CD14-positive monocyte (primary cell): Measurements from ENCODE around the gene SYMPK. TPM values are rescaled to one million over a fixed set of nuclear protein-coding genes. Genes with fewer than 3 reads are reported as not detected.
"Not testable (repeated sequence)": the region's sequence is repeated elsewhere in the genome, so short reads cannot be mapped to it uniquely, and the experiment has no call there.

Source experiments
- DNase-seq, 3 donors: peaks; one replicate each; pipeline ENCODE4 v3.0.0-alpha.2; 2011 to 2022
- H2AFZ ChIP-seq: 2 replicates; pipeline ENCODE4 v1.6.0; 2012; ENCODE audit warnings: mild to moderate bottlenecking, low read depth, low read length, inconsistent platforms; ENCODE audit not compliant: insufficient read depth, poor library complexity, severe bottlenecking
- H3K27ac ChIP-seq, 2 donors: 1 replicate in 1 of 2; 2 replicates in 1 of 2; pipeline ENCODE4 v1.5.1; 2012 to 2013; ENCODE audit warnings: low read length in 2 of 2, control low read depth in 1 of 2, inconsistent platforms in 1 of 2, low read depth in 1 of 2, mild to moderate bottlenecking in 1 of 2
- H3K27me3 ChIP-seq, 2 donors: one replicate each; pipeline versions ENCODE4 v1.6.0 to v1.6.1; 2011 to 2013; ENCODE audit warnings: low read length in 2 of 2; ENCODE audit not compliant: control insufficient read depth in 2 of 2, insufficient read depth in 2 of 2
- H3K36me3 ChIP-seq, 2 donors: replicated peaks in 1 of 2; 1 replicate in 1 of 2; 2 replicates in 1 of 2; pipeline versions ENCODE4 v1.5.1 to v1.6.1; 2012 to 2013; ENCODE audit warnings: low read length in 2 of 2, control low read depth in 1 of 2, inconsistent platforms in 1 of 2, mild to moderate bottlenecking in 1 of 2; ENCODE audit not compliant: insufficient read depth in 2 of 2, control insufficient read depth in 1 of 2
- H3K4me1 ChIP-seq, 2 donors: 1 replicate in 1 of 2; 2 replicates in 1 of 2; pipeline versions ENCODE4 v1.5.1 to v1.6.1; 2012 to 2013; ENCODE audit warnings: low read length in 2 of 2, control low read depth in 1 of 2, inconsistent platforms in 1 of 2, mild to moderate bottlenecking in 1 of 2, moderate library complexity in 1 of 2; ENCODE audit not compliant: insufficient read depth in 2 of 2, control insufficient read depth in 1 of 2
- H3K4me2 ChIP-seq: replicated peaks from 2 replicates; pipeline ENCODE3; 2012; ENCODE audit warnings: low read length, moderate library complexity, mild to moderate bottlenecking; ENCODE audit not compliant: poor library complexity, severe bottlenecking; ENCODE audit errors: extremely low read depth
- H3K4me3 ChIP-seq, 3 experiments: fragments of 200-600 bp in 1 of 3; sonication (generic) in 1 of 3; replicated peaks in 1 of 3; 1 replicate in 2 of 3; 2 replicates in 1 of 3; pipeline ENCODE4 v1.5.1; 2011 to 2013; ENCODE audit warnings: low read length in 3 of 3, mild to moderate bottlenecking in 3 of 3, control low read depth in 2 of 3, low read depth in 2 of 3, inconsistent platforms in 1 of 3, moderate library complexity in 1 of 3
- H3K79me2 ChIP-seq: 2 replicates; pipeline ENCODE4 v1.6.0; 2012; ENCODE audit warnings: mild to moderate bottlenecking, control low read depth, inconsistent platforms, low read length, moderate library complexity; ENCODE audit not compliant: insufficient read depth
- H3K9ac ChIP-seq: 2 replicates; pipeline ENCODE4 v1.6.0; 2017; ENCODE audit warnings: low read length, mild to moderate bottlenecking; ENCODE audit not compliant: insufficient read depth, poor library complexity, severe bottlenecking
- H3K9me3 ChIP-seq, 2 donors: replicated peaks in 1 of 2; 1 replicate in 1 of 2; 2 replicates in 1 of 2; pipeline versions ENCODE4 v1.5.1 to v1.6.1; 2012 to 2013; ENCODE audit warnings: low read length in 2 of 2, control low read depth in 1 of 2; ENCODE audit not compliant: control insufficient read depth in 1 of 2, insufficient read depth in 1 of 2
- H4K20me1 ChIP-seq: 2 replicates; pipeline ENCODE4 v1.6.0; 2012; ENCODE audit warnings: mild to moderate bottlenecking, low read length, control low read depth, moderate library complexity; ENCODE audit not compliant: insufficient read depth
- H3K27ac Mint-ChIP-seq, 7 donors: one replicate each; pipeline ENCODE4 v1.8.0; 2020; ENCODE audit warnings: mild to moderate bottlenecking in 7 of 7, mixed read lengths in 7 of 7, moderate library complexity in 6 of 7, inconsistent platforms in 2 of 7
- H3K27me3 Mint-ChIP-seq, 3 donors: one replicate each; pipeline ENCODE4 v1.8.0; 2021 to 2022; ENCODE audit warnings: low read depth in 3 of 3, mild to moderate bottlenecking in 3 of 3, mixed read lengths in 3 of 3, moderate library complexity in 3 of 3, inconsistent platforms in 1 of 3
- H3K36me3 Mint-ChIP-seq, 2 donors: one replicate each; pipeline ENCODE4 v1.8.0; 2020; ENCODE audit warnings: mixed read lengths in 2 of 2, inconsistent platforms in 1 of 2, mild to moderate bottlenecking in 1 of 2
- H3K4me1 Mint-ChIP-seq: one replicate; pipeline ENCODE4 v1.8.0; 2020; ENCODE audit warnings: mild to moderate bottlenecking, mixed read lengths
- H3K4me3 Mint-ChIP-seq, 2 donors: one replicate each; pipeline ENCODE4 v1.8.0; 2020; ENCODE audit warnings: mild to moderate bottlenecking in 2 of 2, mixed read lengths in 2 of 2, moderate library complexity in 1 of 2
- H3K9me3 Mint-ChIP-seq, 7 donors: one replicate each; pipeline ENCODE4 v1.8.0; 2020 to 2022; ENCODE audit warnings: mixed read lengths in 7 of 7, mild to moderate bottlenecking in 6 of 7, moderate library complexity in 6 of 7, inconsistent platforms in 2 of 7
- CTCF ChIP-seq: fragments of 200-600 bp; IDR thresholded peaks from one replicate; pipeline ENCODE4 v1.8.0; 2022; ENCODE audit warnings: antibody characterized with exemption, mild to moderate bottlenecking
- WGBS: methylation state at CpG from one replicate; pipeline ENCODE4 v1.1.5; 2013; ENCODE audit warnings: missing lambda C conversion rate; ENCODE audit not compliant: insufficient coverage; 5-methylcytosine and 5-hydroxymethylcytosine counted together
- intact Hi-C, 2 donors: fragments of 100-400 bp; cut with micrococcal nuclease; formaldehyde crosslinking; loops; one replicate each; pipeline versions ENCODE4 v1.15.0 to v1.15.1; 2023
- polyA plus RNA-seq, 3 donors: library from polyadenylated mRNA; depleted of rRNA in 1 of 3; unstranded in 2 of 3; stranded (reverse) in 1 of 3; fragments of 300-500 nt in 2 of 3; fragments of >200 nt in 1 of 3; fragmentation: Illumina TruSeq in 2 of 3; gene quantifications; 1 replicate in 2 of 3; 2 replicates in 1 of 3; pipeline ENCODE4 v1.2.3, GENCODE V29; 2012 to 2021

SYMPK gene
- polyA plus RNA-seq, 3 donors: 5.6 to 96.1 (median 15.7) TPM

- TF ChIP-seq CTCF: no peak
- Histone ChIP-seq H3K27me3 (no peaks in the 10 kb centered on the region), H3K9me3 (no peaks in the 10 kb centered on the region), H4K20me1 (peaks cover 18% of the 10 kb centered on the region), H3K4me3 (no peak overlapping the region), H3K4me2 (no peak overlapping the region), H3K9ac (no peak overlapping the region), H2AFZ (no peak overlapping the region), H3K4me1 (peaks cover 27 to 39% of the 10 kb centered on the region in 2 donors), H3K79me2 (peaks cover 18% of the 10 kb centered on the region), H3K36me3 (peaks cover 29 to 57% of the 10 kb centered on the region in 2 donors), H3K27ac (no peak overlapping the region)
- Mint-ChIP-seq H3K27me3 (peaks cover 3 to 6% (median 6%) of the 10 kb centered on the region in 3 donors), H3K36me3 (peaks cover 34 to 55% of the 10 kb centered on the region in 2 donors), H3K9me3 (peaks cover 0 to 2% (median 0%) of the 10 kb centered on the region in 7 donors), H3K27ac (no peak overlapping the region), H3K4me3 (no peak overlapping the region), H3K4me1 (peaks cover 28% of the 10 kb centered on the region)
- DNase-seq: no peak
- intact Hi-C loops: no loop called here
- WGBS: 100% methylated on average over 2 of the region's 7 CpGs
These were observed 36.3 kb upstream of the SYMPK start for GRCh38 chr19:45899253-45899652.

DNA sequence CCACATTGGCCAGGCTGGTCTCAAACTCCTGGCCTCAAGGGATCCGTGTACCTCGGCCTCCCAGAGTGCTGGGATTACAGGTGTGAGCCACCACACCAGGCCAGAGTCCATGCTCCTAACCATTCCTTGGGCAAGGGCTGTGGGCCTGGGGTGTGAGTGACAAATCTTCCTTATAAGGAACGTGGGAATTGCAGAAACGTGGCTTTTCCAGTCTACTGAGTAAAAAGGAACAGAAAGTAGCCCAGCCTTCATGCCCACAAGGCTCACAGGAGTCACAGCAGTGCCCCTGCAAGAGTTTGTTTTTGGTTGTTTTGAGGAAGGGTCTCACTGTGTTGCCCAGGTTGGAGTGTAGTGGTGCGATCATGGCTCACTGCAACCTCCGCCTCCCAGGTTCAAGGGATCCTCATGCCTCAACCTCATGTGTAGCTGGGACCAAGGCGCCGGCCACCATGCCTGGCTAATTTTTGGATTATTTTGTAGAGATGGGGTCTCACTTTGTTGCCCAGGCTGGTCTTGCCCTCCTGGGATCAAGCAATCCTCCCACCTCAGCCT lies 34.4 kb upstream of the SYMPK start:
- no peak overlapping the region for H3K27ac Mint-ChIP-seq
- peaks cover 27 to 37% of the 10 kb centered on the region in 2 donors for H3K4me1 ChIP-seq
- no peaks in the 10 kb centered on the region for H3K27me3 ChIP-seq
- peaks cover 38 to 59% of the 10 kb centered on the region in 2 donors for H3K36me3 Mint-ChIP-seq
- no peak overlapping the region for H3K27ac ChIP-seq
- 52% methylated on average over 5 of the region's 8 CpGs for WGBS
- peak in 1 of 3 donors; percentile 65 for DNase-seq
- intact Hi-C loops: no loop called here
- H3K36me3 ChIP-seq: peaks cover 29 to 57% of the 10 kb centered on the region in 2 donors
- no peak for TF ChIP-seq CTCF
- no peak overlapping the region for H3K4me3 Mint-ChIP-seq
- peaks cover 0 to 3% (median 2%) of the 10 kb centered on the region in 3 donors for H3K27me3 Mint-ChIP-seq
- peaks cover 30% of the 10 kb centered on the region for H3K4me1 Mint-ChIP-seq
- H3K9ac ChIP-seq: no peak overlapping the region
- H3K4me3 ChIP-seq: no peak overlapping the region
- no peaks in the 10 kb centered on the region for H3K9me3 ChIP-seq
- H3K9me3 Mint-ChIP-seq: peaks cover 0 to 2% (median 0%) of the 10 kb centered on the region in 7 donors
- peaks cover 19% of the 10 kb centered on the region for H4K20me1 ChIP-seq
- H3K4me2 ChIP-seq: no peak overlapping the region
- H3K79me2 ChIP-seq: peaks cover 18% of the 10 kb centered on the region
- no peak overlapping the region for H2AFZ ChIP-seq

DNA sequence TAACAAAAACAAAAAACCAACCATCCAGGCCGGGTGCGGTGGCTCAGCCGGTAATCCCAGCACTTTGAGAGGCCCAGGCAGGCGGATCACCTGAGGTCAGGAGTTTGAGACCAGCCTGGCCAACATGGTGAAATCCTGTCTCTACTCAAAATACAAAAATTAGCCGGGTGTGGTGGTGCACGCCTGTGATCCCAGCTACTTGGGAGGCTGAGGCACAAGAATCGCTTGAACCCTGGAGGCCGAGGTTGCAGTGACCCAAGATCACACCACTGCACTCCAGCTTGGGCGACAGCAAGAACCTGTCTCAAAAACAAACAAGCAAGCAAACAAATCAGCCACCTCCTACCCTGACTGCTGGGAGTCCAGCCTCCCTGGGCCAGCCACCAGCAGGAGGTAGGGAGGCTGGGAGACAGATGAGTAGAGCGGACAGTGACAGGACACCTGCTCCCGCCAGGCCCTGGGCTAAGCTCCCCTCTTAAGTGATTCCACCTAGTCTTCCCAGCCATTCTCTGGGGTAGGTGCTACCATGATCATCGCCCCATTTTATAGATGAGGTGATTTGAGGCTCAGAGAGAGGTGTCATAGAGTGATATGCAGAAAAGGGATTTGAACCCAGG lies 33.1 kb upstream of the SYMPK start:
- intact Hi-C loops, H3K27ac ChIP-seq, DNase-seq, H3K27me3 ChIP-seq, H3K4me2 ChIP-seq, H3K4me3 ChIP-seq, H2AFZ ChIP-seq, H3K4me3 Mint-ChIP-seq, H3K27ac Mint-ChIP-seq, H3K9ac ChIP-seq, H3K9me3 ChIP-seq, H3K79me2 ChIP-seq, H3K9me3 Mint-ChIP-seq, H3K27me3 Mint-ChIP-seq: not testable (repeated sequence)
- peaks cover 28% of the 10 kb centered on the region for H3K4me1 Mint-ChIP-seq
- Histone ChIP-seq H3K36me3 (peaks cover 29 to 57% of the 10 kb centered on the region in 2 donors), H4K20me1 (peaks cover 19% of the 10 kb centered on the region), H3K4me1 (peaks cover 23 to 25% of the 10 kb centered on the region in 2 donors)
- peaks cover 38 to 70% of the 10 kb centered on the region in 2 donors for H3K36me3 Mint-ChIP-seq
- WGBS: 96% methylated on average over 8 of the region's 12 CpGs
